Right lobe of liver (tissue), 4 donors: ENCODE measurements around the gene ZNF33B.

Experiments used
- POLR2A ChIP-seq: fragments of 450-650 bp; IDR thresholded peaks from one replicate; pipeline ENCODE4 v1.6.1; 2017; ENCODE audit warnings: antibody characterized with exemption, mild to moderate bottlenecking
- TF ChIP-seq, protein P1 (sequence below), 4 donors: fragments of 200-600 bp in 3 of 4; fragments of 450-650 bp in 1 of 4; IDR thresholded peaks; one replicate each; pipeline versions ENCODE4 v1.5.1 to v1.8.0; 2016 to 2022; ENCODE audit warnings: antibody characterized with exemption in 4 of 4, mild to moderate bottlenecking in 2 of 4
- donor health status: DM: no; HTN: no; CAD: no.
- donor health status: DM: no; HTN: no; CAD: no.
- donor health status: DM: no; HTN: yes; CAD: no.

DNA sequence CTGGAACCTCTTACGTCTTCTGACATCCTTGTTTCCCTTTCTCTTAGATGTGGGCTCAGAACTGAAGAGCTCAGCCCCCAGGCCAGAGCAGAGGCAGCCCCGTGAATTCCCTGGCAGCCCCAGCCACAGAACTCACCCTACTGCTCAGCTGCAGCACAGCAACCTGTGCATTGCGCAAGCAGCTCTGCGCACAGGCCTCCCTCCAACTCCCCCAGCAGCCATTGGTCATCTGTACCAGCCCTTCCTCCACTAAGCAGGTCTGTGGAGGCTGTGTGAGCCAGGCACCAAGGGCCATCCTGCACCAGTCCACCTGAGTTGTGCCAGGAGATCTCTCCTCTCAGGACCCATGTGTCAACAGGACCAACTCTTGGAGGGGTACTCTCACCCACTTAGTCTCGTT lies 54.5 kb downstream of the ZNF33B start:
- TF ChIP-seq, protein P1, sequence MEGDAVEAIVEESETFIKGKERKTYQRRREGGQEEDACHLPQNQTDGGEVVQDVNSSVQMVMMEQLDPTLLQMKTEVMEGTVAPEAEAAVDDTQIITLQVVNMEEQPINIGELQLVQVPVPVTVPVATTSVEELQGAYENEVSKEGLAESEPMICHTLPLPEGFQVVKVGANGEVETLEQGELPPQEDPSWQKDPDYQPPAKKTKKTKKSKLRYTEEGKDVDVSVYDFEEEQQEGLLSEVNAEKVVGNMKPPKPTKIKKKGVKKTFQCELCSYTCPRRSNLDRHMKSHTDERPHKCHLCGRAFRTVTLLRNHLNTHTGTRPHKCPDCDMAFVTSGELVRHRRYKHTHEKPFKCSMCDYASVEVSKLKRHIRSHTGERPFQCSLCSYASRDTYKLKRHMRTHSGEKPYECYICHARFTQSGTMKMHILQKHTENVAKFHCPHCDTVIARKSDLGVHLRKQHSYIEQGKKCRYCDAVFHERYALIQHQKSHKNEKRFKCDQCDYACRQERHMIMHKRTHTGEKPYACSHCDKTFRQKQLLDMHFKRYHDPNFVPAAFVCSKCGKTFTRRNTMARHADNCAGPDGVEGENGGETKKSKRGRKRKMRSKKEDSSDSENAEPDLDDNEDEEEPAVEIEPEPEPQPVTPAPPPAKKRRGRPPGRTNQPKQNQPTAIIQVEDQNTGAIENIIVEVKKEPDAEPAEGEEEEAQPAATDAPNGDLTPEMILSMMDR (IDR thresholded peaks at IDR 0.05) = no peak
- no peak for TF ChIP-seq POLR2A
